ENCODE measurements around the gene SOX13. TPM values are rescaled to one million over a fixed set of nuclear protein-coding genes. Genes with fewer than 3 reads are reported as not detected.
A peak's percentile ranks its signal among the peaks of the same experiment; 100 is the strongest.

Gene SOX13
- total RNA-seq, 4 donors from 2014 or later = 12.1 to 34.1 (median 33.4) TPM

DNA sequence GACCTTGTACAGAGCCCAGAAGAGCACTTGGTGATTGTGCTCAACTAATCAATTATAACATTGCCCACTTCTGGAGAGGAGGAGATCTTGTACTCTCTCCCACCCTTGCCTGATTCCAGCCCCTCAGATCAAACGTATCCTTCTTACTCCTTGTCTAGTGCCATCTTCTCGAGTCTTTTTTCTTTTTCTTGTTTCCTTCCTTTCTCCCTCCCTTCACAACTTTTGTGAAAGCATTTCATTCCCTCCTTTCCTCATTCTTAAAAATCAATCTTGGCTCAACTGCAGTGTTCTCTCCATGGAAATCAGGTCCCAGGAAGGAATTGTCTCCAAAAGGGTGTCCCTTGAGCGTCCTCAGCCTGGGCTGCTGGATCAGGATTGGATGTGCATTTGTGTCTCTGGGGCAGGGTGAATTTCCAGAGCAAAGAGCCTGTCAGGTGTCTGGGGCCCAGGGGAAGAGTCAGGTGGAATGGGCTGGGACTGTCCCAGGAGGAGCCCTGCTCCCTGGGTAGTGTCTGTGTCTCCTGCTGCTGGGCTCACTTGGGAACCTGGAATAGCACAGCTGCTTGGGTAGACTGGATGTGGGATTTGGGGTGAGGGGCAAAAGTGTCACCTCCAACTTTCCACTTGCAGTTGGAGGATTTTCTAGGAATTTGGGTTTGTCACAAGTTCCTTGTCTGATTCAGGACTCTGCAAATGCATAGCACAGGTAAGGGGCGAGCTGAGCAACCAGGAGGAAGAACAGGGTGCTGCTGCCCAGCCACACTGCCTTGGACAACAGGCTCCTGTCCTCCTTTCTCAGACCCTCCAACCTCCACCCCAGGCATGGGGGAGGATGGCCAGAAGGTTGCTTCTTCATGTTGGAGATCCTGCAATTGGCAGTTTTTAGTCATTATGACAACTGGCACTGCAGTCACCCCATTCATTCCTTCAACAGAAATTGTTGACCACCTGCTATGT is 3.3 kb downstream of the SOX13 start:
- Histone ChIP-seq H3K36me3 (no peaks in the 10 kb centered on the region), H3K27me3 (peaks cover 4% of the 10 kb centered on the region), H3K9me3 (no peaks in the 10 kb centered on the region), H3K4me3 (peak overlapping the region in 2 of 4 donors; percentile 67), H3K27ac (peak overlapping the region; percentile 88 to 98 (median 94)), H3K4me1 (peaks cover 17 to 71% (median 57%) of the 10 kb centered on the region in 4 donors)
- DNase-seq = no peak
- in situ Hi-C loops (cut with MboI; ENCODE audit: low pct_ligation_motif_present in 1 of 4, low pct_unique_long_range_greater_than_20kb in 1 of 4, low sequenced_read_pairs in 3 of 4) = loop anchor here in 1 of 4 donors (10.0 kb wide), 1 partner anchor 49 kb away; no protein-coding TSS in a partner anchor
- 76 to 94% methylated on average over 2 to 4 of the region's 4 CpGs for WGBS, 2 donors (ENCODE audit: low coverage in 1 of 2)
- intact Hi-C loops (cut with DNase I; ENCODE audit: low total_unique reads) = no loop called here
- TF ChIP-seq POLR2A (IDR thresholded peaks at IDR 0.05) = no peak
- TF ChIP-seq CTCF (IDR thresholded peaks at IDR 0.05) = no peak
- TF ChIP-seq POLR2AphosphoS5 (IDR thresholded peaks at IDR 0.05) = no peak
- TF ChIP-seq EP300 (IDR thresholded peaks at IDR 0.05; ENCODE audit: low read depth) = no peak

GRCh38 chr1:204076891-204077290 is 4.0 kb downstream of the SOX13 start:
- peaks cover 22 to 78% (median 64%) of the 10 kb centered on the region in 4 donors for H3K4me1 ChIP-seq
- WGBS, 2 donors (ENCODE audit: low coverage in 1 of 2) = 89% methylated on average over 1 of the region's 1 CpG; no CpG with 5 or more reads in 1 of the 2 donors

GRCh38 chr1:204077979-204078696 is 5.2 kb downstream of the SOX13 start:
- intact Hi-C loops (cut with DNase I; ENCODE audit: low total_unique reads) = no loop called here
- no peak for TF ChIP-seq POLR2AphosphoS5 (IDR thresholded peaks at IDR 0.05)
- no peak for TF ChIP-seq POLR2A (IDR thresholded peaks at IDR 0.05)
- no peak for TF ChIP-seq CTCF (IDR thresholded peaks at IDR 0.05)
- TF ChIP-seq EP300 (IDR thresholded peaks at IDR 0.05; ENCODE audit: low read depth) = no peak
- Histone ChIP-seq H3K9me3 (no peaks in the 10 kb centered on the region), H3K4me1 (peaks cover 23 to 79% (median 61%) of the 10 kb centered on the region in 4 donors), H3K4me3 (no peak overlapping the region), H3K27ac (peak overlapping the region; percentile 79 to 93 (median 88)), H3K36me3 (no peaks in the 10 kb centered on the region), H3K27me3 (peaks cover 4% of the 10 kb centered on the region)
- no peak for DNase-seq
- 61% methylated on average over 17 of the region's 17 CpGs; no CpG with 5 or more reads in 1 of the 2 donors for WGBS, 2 donors (ENCODE audit: low coverage in 1 of 2)
- in situ Hi-C loops (cut with MboI; ENCODE audit: low pct_ligation_motif_present in 1 of 4, low pct_unique_long_range_greater_than_20kb in 1 of 4, low sequenced_read_pairs in 3 of 4) = loop anchor here in 1 of 4 donors (10.0 kb wide), 1 partner anchor 47 kb away; no protein-coding TSS in a partner anchor

More at GRCh38 chr1:204076891-204077290, 4.0 kb downstream of the SOX13 start:
- DNase-seq = no peak
- peaks cover 4% of the 10 kb centered on the region for H3K27me3 ChIP-seq
- H3K36me3 ChIP-seq = no peaks in the 10 kb centered on the region
- H3K4me3 ChIP-seq = no peak overlapping the region
- intact Hi-C loops (cut with DNase I; ENCODE audit: low total_unique reads) = no loop called here
- in situ Hi-C loops (cut with MboI; ENCODE audit: low pct_ligation_motif_present in 1 of 4, low pct_unique_long_range_greater_than_20kb in 1 of 4, low sequenced_read_pairs in 3 of 4) = loop anchor here in 1 of 4 donors (10.0 kb wide), 1 partner anchor 48 kb away; no protein-coding TSS in a partner anchor
- peak overlapping the region in 2 of 4 donors; percentile 14 to 98 for H3K27ac ChIP-seq
- H3K9me3 ChIP-seq = no peaks in the 10 kb centered on the region
- TF ChIP-seq POLR2A (IDR thresholded peaks at IDR 0.05) (no peak), EP300 (IDR thresholded peaks at IDR 0.05; ENCODE audit: low read depth) (no peak), POLR2AphosphoS5 (IDR thresholded peaks at IDR 0.05) (no peak), CTCF (IDR thresholded peaks at IDR 0.05) (no peak)

All from transverse colon (tissue), 4 donors.